HepG2 (cell line): ENCODE results near the gene KRTAP5-6. TPM values are rescaled to one million over a fixed set of nuclear protein-coding genes. Genes with fewer than 3 reads are reported as not detected.
"Not testable (repeated sequence)": the region's sequence is repeated elsewhere in the genome, so short reads cannot be mapped to it uniquely, and the experiment has no call there.

Source experiments
- HMG20A ChIP-seq: IDR thresholded peaks from 2 replicates; pipeline ENCODE4 v1.6.1; 2016; ENCODE audit warnings: borderline replicate concordance
- MAF1 ChIP-seq: sonication (generic); formaldehyde crosslinking; IDR thresholded peaks from 2 replicates; pipeline ENCODE4 v1.5.0; 2020; ENCODE audit warnings: missing genetic modification reagents, borderline replicate concordance
- NCOA2 ChIP-seq: sonication (generic); formaldehyde crosslinking; IDR thresholded peaks from 2 replicates; pipeline ENCODE4 v1.8.0; 2022; ENCODE audit warnings: inconsistent platforms
- NKX3-1 ChIP-seq: sonication (generic); formaldehyde crosslinking; IDR thresholded peaks from 2 replicates; pipeline ENCODE4 v1.5.0; 2020; ENCODE audit warnings: missing genetic modification reagents
- NONO ChIP-seq, 2 experiments: fragments of 450-650 bp in 1 of 2; sonication (generic) in 1 of 2; formaldehyde crosslinking in 1 of 2; IDR thresholded peaks in 1 of 2; conservative IDR thresholded peaks in 1 of 2; 2 replicates each; pipeline versions ENCODE4 v1.6.1 to v1.8.0; 2017 to 2022; ENCODE audit warnings: mild to moderate bottlenecking in 1 of 2, missing genetic modification reagents in 1 of 2, moderate library complexity in 1 of 2
- RXRB ChIP-seq: IDR thresholded peaks from 2 replicates; pipeline ENCODE4 v1.6.1; 2016; ENCODE audit warnings: borderline replicate concordance, missing genetic modification reagents, missing compliant biosample characterization
- SALL2 ChIP-seq: sonication (generic); formaldehyde crosslinking; IDR thresholded peaks from 2 replicates; pipeline ENCODE4 v1.8.1; 2023; ENCODE audit warnings: mild to moderate bottlenecking, missing genetic modification reagents, inconsistent platforms
- SAP130 ChIP-seq: IDR thresholded peaks from 2 replicates; pipeline ENCODE4 v1.6.1; 2016; ENCODE audit warnings: low read depth
- ZNF143 ChIP-seq: sonication (generic); formaldehyde crosslinking; IDR thresholded peaks from 2 replicates; pipeline ENCODE4 v1.4.0; 2020; ENCODE audit warnings: missing genetic modification reagents
- ZNF331 ChIP-seq: sonication (generic); formaldehyde crosslinking; IDR thresholded peaks from 2 replicates; pipeline ENCODE4 v1.4.0; 2020; ENCODE audit warnings: missing genetic modification reagents
- polyA plus RNA-seq, 8 experiments: library from polyadenylated mRNA; depleted of rRNA in 3 of 8; stranded (reverse) in 7 of 8; unstranded in 1 of 8; fragments of >200 nt; fragmentation: Illumina TruSeq in 4 of 8; extraction: Trizol in 4 of 8; gene quantifications; 2 replicates each; pipeline versions ENCODE4 v1.2.1 to v1.2.3, GENCODE V29; 2011 to 2016; ENCODE audit warnings: low read depth in 4 of 8, missing spikeins in 1 of 8, mixed read lengths in 1 of 8; ENCODE audit not compliant: insufficient read depth in 1 of 8
- total RNA-seq, 5 experiments: library from RNA; depleted of rRNA; stranded (reverse); fragments of >200 nt; fragmentation: Illumina TruSeq; extraction: Trizol; gene quantifications; 2 replicates each; pipeline ENCODE4 v1.2.3, GENCODE V29; 2016; ENCODE audit warnings: low read depth in 1 of 5
- TF ChIP-seq, protein P1 (sequence below): sonication (generic); formaldehyde crosslinking; IDR thresholded peaks from 2 replicates; pipeline ENCODE4 v1.4.0; 2020; ENCODE audit warnings: missing genetic modification reagents
- TF ChIP-seq, protein P2 (sequence below): sonication (generic); formaldehyde crosslinking; IDR thresholded peaks from 2 replicates; pipeline ENCODE4 v1.4.0; 2020; ENCODE audit warnings: missing genetic modification reagents
- TF ChIP-seq, protein P3 (sequence below): IDR thresholded peaks from 2 replicates; pipeline ENCODE4 v1.6.1; 2012; ENCODE audit warnings: inconsistent platforms
- TF ChIP-seq, protein P4 (sequence below): sonication (generic); formaldehyde crosslinking; IDR thresholded peaks from 2 replicates; pipeline ENCODE4 v1.4.0; 2020; ENCODE audit warnings: missing genetic modification reagents
- TF ChIP-seq, protein P5 (sequence below): sonication (generic); formaldehyde crosslinking; IDR thresholded peaks from 2 replicates; pipeline ENCODE4 v1.4.0; 2020; ENCODE audit warnings: missing genetic modification reagents
- TF ChIP-seq, protein P6 (sequence below): sonication (generic); formaldehyde crosslinking; IDR thresholded peaks from 2 replicates; pipeline ENCODE4 v1.4.0; 2020; ENCODE audit warnings: mild to moderate bottlenecking, missing genetic modification reagents

The KRTAP5-6 gene
- total and polyA plus RNA-seq, 2 of the 13 experiments (the other 11 are each of a cell fraction or from before 2014, with no cell fraction given) = not detected

DNA sequence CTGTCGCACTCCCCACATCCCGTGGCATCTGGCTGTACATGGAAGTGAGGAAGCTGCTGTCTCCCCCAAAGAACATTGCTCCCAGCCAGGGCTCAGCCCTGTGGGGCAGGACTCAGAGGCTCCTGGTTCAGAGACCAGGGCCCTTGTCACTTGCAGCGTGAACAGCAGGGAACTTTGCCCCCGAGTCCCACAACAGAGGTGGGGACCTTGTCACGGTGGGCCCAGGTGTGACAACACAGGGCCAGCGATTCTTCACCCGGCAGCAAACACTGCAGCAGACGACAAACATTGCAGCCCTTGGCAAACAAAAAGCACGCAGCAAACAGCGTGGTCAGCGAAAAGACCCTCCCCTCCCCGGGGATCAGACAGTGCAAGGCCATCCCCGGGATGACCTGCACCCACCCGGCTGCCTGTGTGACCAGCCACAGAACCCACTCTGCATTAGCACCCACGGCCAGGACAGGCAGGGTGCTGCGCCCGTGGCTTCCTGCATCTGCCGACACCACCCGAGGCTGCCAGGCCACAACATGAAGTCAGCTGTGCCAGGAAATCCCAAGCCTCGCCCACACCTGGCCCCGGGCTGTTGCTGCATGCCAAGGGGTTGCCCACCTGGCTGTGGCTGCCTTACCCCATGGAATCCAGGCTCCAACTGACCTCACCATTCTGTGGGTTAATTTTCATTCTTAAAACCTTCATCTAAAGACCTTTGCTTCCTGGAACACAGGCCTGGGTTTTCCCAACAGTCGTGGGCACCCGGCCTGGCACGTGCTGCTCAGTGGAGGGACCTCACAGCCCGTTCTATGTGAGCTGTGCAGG lies 35.3 kb upstream of the KRTAP5-6 start (continued):
- TF ChIP-seq, protein P1, sequence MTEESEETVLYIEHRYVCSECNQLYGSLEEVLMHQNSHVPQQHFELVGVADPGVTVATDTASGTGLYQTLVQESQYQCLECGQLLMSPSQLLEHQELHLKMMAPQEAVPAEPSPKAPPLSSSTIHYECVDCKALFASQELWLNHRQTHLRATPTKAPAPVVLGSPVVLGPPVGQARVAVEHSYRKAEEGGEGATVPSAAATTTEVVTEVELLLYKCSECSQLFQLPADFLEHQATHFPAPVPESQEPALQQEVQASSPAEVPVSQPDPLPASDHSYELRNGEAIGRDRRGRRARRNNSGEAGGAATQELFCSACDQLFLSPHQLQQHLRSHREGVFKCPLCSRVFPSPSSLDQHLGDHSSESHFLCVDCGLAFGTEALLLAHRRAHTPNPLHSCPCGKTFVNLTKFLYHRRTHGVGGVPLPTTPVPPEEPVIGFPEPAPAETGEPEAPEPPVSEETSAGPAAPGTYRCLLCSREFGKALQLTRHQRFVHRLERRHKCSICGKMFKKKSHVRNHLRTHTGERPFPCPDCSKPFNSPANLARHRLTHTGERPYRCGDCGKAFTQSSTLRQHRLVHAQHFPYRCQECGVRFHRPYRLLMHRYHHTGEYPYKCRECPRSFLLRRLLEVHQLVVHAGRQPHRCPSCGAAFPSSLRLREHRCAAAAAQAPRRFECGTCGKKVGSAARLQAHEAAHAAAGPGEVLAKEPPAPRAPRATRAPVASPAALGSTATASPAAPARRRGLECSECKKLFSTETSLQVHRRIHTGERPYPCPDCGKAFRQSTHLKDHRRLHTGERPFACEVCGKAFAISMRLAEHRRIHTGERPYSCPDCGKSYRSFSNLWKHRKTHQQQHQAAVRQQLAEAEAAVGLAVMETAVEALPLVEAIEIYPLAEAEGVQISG (CRISPR knock-in tag) = peak; percentile 67
- not testable (repeated sequence) for TF ChIP-seq NONO (IDR thresholded peaks at IDR 0.05)
- TF ChIP-seq NONO (CRISPR knock-in tag; conservative IDR thresholded peaks at IDR 0.05) = peak; percentile 52
- TF ChIP-seq, protein P2, sequence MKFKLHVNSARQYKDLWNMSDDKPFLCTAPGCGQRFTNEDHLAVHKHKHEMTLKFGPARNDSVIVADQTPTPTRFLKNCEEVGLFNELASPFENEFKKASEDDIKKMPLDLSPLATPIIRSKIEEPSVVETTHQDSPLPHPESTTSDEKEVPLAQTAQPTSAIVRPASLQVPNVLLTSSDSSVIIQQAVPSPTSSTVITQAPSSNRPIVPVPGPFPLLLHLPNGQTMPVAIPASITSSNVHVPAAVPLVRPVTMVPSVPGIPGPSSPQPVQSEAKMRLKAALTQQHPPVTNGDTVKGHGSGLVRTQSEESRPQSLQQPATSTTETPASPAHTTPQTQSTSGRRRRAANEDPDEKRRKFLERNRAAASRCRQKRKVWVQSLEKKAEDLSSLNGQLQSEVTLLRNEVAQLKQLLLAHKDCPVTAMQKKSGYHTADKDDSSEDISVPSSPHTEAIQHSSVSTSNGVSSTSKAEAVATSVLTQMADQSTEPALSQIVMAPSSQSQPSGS (CRISPR knock-in tag) = peak; percentile 82; the same call in 1 of the 2 replicates
- peak; percentile 74; the same call in 1 of the 2 replicates for TF ChIP-seq HMG20A (CRISPR knock-in tag)
- TF ChIP-seq NKX3-1 (CRISPR knock-in tag) = 0 out of 2 replicates have a peak, but pooled peaks have one; percentile 32
- TF ChIP-seq, protein P3, sequence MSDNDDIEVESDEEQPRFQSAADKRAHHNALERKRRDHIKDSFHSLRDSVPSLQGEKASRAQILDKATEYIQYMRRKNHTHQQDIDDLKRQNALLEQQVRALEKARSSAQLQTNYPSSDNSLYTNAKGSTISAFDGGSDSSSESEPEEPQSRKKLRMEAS = peak; percentile 61
- TF ChIP-seq ZNF331 (CRISPR knock-in tag) = 0 out of 2 replicates have a peak, but pooled peaks have one; percentile 13
- TF ChIP-seq, protein P4, sequence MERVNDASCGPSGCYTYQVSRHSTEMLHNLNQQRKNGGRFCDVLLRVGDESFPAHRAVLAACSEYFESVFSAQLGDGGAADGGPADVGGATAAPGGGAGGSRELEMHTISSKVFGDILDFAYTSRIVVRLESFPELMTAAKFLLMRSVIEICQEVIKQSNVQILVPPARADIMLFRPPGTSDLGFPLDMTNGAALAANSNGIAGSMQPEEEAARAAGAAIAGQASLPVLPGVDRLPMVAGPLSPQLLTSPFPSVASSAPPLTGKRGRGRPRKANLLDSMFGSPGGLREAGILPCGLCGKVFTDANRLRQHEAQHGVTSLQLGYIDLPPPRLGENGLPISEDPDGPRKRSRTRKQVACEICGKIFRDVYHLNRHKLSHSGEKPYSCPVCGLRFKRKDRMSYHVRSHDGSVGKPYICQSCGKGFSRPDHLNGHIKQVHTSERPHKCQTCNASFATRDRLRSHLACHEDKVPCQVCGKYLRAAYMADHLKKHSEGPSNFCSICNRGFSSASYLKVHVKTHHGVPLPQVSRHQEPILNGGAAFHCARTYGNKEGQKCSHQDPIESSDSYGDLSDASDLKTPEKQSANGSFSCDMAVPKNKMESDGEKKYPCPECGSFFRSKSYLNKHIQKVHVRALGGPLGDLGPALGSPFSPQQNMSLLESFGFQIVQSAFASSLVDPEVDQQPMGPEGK (CRISPR knock-in tag) = peak; percentile 87
- 0 out of 2 replicates have a peak, but pooled peaks have one; percentile 34 for TF ChIP-seq MAF1
- TF ChIP-seq ZNF143 (CRISPR knock-in tag) = 0 out of 2 replicates have a peak, but pooled peaks have one; percentile 20
- peak; percentile 96 for TF ChIP-seq NCOA2 (CRISPR knock-in tag)
- TF ChIP-seq, protein P5, sequence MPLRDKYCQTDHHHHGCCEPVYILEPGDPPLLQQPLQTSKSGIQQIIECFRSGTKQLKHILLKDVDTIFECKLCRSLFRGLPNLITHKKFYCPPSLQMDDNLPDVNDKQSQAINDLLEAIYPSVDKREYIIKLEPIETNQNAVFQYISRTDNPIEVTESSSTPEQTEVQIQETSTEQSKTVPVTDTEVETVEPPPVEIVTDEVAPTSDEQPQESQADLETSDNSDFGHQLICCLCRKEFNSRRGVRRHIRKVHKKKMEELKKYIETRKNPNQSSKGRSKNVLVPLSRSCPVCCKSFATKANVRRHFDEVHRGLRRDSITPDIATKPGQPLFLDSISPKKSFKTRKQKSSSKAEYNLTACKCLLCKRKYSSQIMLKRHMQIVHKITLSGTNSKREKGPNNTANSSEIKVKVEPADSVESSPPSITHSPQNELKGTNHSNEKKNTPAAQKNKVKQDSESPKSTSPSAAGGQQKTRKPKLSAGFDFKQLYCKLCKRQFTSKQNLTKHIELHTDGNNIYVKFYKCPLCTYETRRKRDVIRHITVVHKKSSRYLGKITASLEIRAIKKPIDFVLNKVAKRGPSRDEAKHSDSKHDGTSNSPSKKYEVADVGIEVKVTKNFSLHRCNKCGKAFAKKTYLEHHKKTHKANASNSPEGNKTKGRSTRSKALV (CRISPR knock-in tag) = peak; percentile 48; the same call in 1 of the 2 replicates
- peak; percentile 88 for TF ChIP-seq RXRB
- TF ChIP-seq SALL2 (CRISPR knock-in tag) = 0 out of 2 replicates have a peak, but pooled peaks have one; percentile 50
- TF ChIP-seq, protein P6, sequence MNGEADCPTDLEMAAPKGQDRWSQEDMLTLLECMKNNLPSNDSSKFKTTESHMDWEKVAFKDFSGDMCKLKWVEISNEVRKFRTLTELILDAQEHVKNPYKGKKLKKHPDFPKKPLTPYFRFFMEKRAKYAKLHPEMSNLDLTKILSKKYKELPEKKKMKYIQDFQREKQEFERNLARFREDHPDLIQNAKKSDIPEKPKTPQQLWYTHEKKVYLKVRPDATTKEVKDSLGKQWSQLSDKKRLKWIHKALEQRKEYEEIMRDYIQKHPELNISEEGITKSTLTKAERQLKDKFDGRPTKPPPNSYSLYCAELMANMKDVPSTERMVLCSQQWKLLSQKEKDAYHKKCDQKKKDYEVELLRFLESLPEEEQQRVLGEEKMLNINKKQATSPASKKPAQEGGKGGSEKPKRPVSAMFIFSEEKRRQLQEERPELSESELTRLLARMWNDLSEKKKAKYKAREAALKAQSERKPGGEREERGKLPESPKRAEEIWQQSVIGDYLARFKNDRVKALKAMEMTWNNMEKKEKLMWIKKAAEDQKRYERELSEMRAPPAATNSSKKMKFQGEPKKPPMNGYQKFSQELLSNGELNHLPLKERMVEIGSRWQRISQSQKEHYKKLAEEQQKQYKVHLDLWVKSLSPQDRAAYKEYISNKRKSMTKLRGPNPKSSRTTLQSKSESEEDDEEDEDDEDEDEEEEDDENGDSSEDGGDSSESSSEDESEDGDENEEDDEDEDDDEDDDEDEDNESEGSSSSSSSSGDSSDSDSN (CRISPR knock-in tag) = peak; percentile 64
- TF ChIP-seq SAP130 (CRISPR knock-in tag) = peak; percentile 70; the same call in 1 of the 2 replicates
